ENCODE data around the gene UNC5B.

DNA sequence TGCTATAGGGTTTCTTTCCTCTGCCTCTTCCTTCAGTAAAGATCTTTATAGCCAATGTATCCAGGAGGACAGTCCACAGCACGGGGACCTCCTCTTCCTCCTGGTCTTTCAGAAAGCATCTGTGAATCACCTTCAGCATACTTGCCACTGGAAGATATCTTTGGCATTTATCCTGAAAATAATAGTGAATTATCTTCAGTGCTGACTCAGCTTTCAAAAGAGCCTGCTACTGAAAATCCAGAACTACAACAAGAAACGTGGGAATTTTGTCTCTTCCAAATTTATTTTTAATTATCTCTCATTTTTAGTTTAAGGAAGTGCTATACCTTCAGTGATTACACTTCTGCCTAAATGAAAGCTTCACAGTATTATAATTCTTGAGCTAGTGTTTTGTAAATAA, 7.6 kb upstream of the UNC5B start:
- TF ChIP-seq FOXJ3 (CRISPR knock-in tag; IDR thresholded peaks at IDR 0.05; ENCODE audit: borderline replicate concordance) (no peak), CREM (CRISPR knock-in tag; IDR thresholded peaks at IDR 0.05) (no peak), JUN (CRISPR knock-in tag; IDR thresholded peaks at IDR 0.05) (no peak)
- TF ChIP-seq, protein P1, sequence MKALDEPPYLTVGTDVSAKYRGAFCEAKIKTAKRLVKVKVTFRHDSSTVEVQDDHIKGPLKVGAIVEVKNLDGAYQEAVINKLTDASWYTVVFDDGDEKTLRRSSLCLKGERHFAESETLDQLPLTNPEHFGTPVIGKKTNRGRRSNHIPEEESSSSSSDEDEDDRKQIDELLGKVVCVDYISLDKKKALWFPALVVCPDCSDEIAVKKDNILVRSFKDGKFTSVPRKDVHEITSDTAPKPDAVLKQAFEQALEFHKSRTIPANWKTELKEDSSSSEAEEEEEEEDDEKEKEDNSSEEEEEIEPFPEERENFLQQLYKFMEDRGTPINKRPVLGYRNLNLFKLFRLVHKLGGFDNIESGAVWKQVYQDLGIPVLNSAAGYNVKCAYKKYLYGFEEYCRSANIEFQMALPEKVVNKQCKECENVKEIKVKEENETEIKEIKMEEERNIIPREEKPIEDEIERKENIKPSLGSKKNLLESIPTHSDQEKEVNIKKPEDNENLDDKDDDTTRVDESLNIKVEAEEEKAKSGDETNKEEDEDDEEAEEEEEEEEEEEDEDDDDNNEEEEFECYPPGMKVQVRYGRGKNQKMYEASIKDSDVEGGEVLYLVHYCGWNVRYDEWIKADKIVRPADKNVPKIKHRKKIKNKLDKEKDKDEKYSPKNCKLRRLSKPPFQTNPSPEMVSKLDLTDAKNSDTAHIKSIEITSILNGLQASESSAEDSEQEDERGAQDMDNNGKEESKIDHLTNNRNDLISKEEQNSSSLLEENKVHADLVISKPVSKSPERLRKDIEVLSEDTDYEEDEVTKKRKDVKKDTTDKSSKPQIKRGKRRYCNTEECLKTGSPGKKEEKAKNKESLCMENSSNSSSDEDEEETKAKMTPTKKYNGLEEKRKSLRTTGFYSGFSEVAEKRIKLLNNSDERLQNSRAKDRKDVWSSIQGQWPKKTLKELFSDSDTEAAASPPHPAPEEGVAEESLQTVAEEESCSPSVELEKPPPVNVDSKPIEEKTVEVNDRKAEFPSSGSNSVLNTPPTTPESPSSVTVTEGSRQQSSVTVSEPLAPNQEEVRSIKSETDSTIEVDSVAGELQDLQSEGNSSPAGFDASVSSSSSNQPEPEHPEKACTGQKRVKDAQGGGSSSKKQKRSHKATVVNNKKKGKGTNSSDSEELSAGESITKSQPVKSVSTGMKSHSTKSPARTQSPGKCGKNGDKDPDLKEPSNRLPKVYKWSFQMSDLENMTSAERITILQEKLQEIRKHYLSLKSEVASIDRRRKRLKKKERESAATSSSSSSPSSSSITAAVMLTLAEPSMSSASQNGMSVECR (CRISPR knock-in tag; IDR thresholded peaks at IDR 0.05; ENCODE audit: borderline replicate concordance), result no peak
- TF ChIP-seq, protein P2, sequence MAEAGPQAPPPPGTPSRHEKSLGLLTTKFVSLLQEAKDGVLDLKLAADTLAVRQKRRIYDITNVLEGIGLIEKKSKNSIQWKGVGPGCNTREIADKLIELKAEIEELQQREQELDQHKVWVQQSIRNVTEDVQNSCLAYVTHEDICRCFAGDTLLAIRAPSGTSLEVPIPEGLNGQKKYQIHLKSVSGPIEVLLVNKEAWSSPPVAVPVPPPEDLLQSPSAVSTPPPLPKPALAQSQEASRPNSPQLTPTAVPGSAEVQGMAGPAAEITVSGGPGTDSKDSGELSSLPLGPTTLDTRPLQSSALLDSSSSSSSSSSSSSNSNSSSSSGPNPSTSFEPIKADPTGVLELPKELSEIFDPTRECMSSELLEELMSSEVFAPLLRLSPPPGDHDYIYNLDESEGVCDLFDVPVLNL (CRISPR knock-in tag; IDR thresholded peaks at IDR 0.05; ENCODE audit: borderline replicate concordance, low read depth), result no peak

Measured in WTC11 (cell line).